GM12872 (cell line): Measurements from ENCODE around the gene PAXX.

Source experiments
- CTCF ChIP-seq: IDR thresholded peaks from 3 replicates; pipeline ENCODE4 v1.5.1; 2011; ENCODE audit warnings: low read depth, mild to moderate bottlenecking, low read length, moderate library complexity; ENCODE audit not compliant: insufficient read depth

Gene PAXX

GRCh38 chr9:137017071-137017470 is 24.8 kb downstream of the PAXX start:
- no peak for TF ChIP-seq CTCF

GRCh38 chr9:137017791-137018497 is 25.7 kb downstream of the PAXX start:
- TF ChIP-seq CTCF = no peak

GRCh38 chr9:137018761-137019559 is 26.7 kb downstream of the PAXX start:
- no peak for TF ChIP-seq CTCF

GRCh38 chr9:137019891-137020683 is 27.9 kb downstream of the PAXX start:
- TF ChIP-seq CTCF = no peak

- TF ChIP-seq CTCF = no peak
Measured at GRCh38 chr9:137020771-137021567, 28.7 kb downstream of the PAXX start.

- no peak for TF ChIP-seq CTCF
Measured at GRCh38 chr9:137021568-137021978, 29.4 kb downstream of the PAXX start.
